PC-3 (cell line): Measurements from ENCODE around the gene STAT5B.

Experiments
- CTCF ChIP-seq: fragments of 300-600 bp; sonication (generic); conservative IDR thresholded peaks from 2 replicates; pipeline ENCODE4 v1.5.1; 2017; ENCODE audit warnings: antibody characterized with exemption, low read depth, mild to moderate bottlenecking, low read length
- EZH2 ChIP-seq: fragments of 300-600 bp; sonication (generic); IDR thresholded peaks from one replicate; pipeline ENCODE4 v1.6.1; 2017; ENCODE audit warnings: antibody characterized with exemption, mild to moderate bottlenecking, low read length; ENCODE audit not compliant: unreplicated experiment
- EZH2phosphoT487 ChIP-seq: fragments of 300-600 bp; sonication (generic); IDR thresholded peaks from 2 replicates; pipeline ENCODE4 v1.6.1; 2018; ENCODE audit warnings: mild to moderate bottlenecking, antibody characterized with exemption, low read length, borderline replicate concordance

GRCh38 chr17:42224651-42225050 is 51.5 kb downstream of the STAT5B start:
- TF ChIP-seq CTCF (no peak), EZH2 (no peak), EZH2phosphoT487 (no peak)
